AG04450 (cell line): ENCODE data around the gene SLC6A19. TPM values are rescaled to one million over a fixed set of nuclear protein-coding genes. Genes with fewer than 3 reads are reported as not detected.

Experiments used
- CTCF ChIA-PET: fragments of 300-600, 350-600 bp; formaldehyde crosslinking; extraction: SDS; loops from one replicate; lab custom pipeline; 2022; ENCODE audit warnings: antibody characterized with exemption, inconsistent platforms; lab: Charles Lee
- POLR2A ChIA-PET: fragments of 350-600 bp; formaldehyde crosslinking; extraction: SDS; loops from one replicate; lab custom pipeline; 2021; ENCODE audit warnings: antibody characterized with exemption, inconsistent platforms; lab: Yijun Ruan, JAX
- DNase-seq: peaks from one replicate; pipeline ENCODE4 v3.0.0-alpha.2; 2011; ENCODE audit warnings: low read depth, low spot score
- H3K27ac ChIP-seq: one replicate; pipeline ENCODE4 v1.5.1; 2012; ENCODE audit warnings: low read depth, low read length, control low read depth
- H3K27me3 ChIP-seq: one replicate; pipeline ENCODE4 v1.6.0; 2012; ENCODE audit warnings: low read length; ENCODE audit not compliant: control insufficient read depth, insufficient read depth
- H3K4me3 ChIP-seq: 2 replicates; pipeline ENCODE4 v1.5.1; 2011; ENCODE audit warnings: mild to moderate bottlenecking, low read depth, low read length, control low read depth
- H3K9me3 ChIP-seq: 2 replicates; pipeline ENCODE4 v1.5.1; 2012; ENCODE audit warnings: low read length; ENCODE audit not compliant: control insufficient read depth, insufficient read depth
- CTCF ChIP-seq: IDR thresholded peaks from 2 replicates; pipeline ENCODE4 v1.5.1; 2011; ENCODE audit warnings: low read depth, low read length, control low read depth, inconsistent platforms
- polyA plus RNA-seq: library from polyadenylated mRNA; depleted of rRNA; stranded (reverse); fragments of >200 nt; gene quantifications from 2 replicates; pipeline ENCODE4 v1.2.3, GENCODE V29; 2011

SLC6A19 gene
- polyA plus RNA-seq, 1 experiment: not detected

- DNase-seq: no peak
- Histone ChIP-seq H3K4me3 (no peak overlapping the region), H3K27ac (no peak overlapping the region), H3K27me3 (no peaks in the 10 kb centered on the region), H3K9me3 (peaks cover 46% of the 10 kb centered on the region)
- no peak for TF ChIP-seq CTCF
- CTCF ChIA-PET: no interaction called here
- POLR2A ChIA-PET: no interaction called here
Observed at GRCh38 chr5:1252681-1253080, 51.3 kb downstream of the SLC6A19 start.

GRCh38 chr5:1253456-1254105 lies 52.2 kb downstream of the SLC6A19 start:
- CTCF ChIA-PET: no interaction called here
- no peak for DNase-seq

GRCh38 chr5:1254196-1254595 lies 52.8 kb downstream of the SLC6A19 start:
- H3K9me3 ChIP-seq: peaks cover 61% of the 10 kb centered on the region
- DNase-seq: no peak
- H3K4me3 ChIP-seq: no peak overlapping the region
- ChIA-PET CTCF (no interaction called here), POLR2A (no interaction called here)
- H3K27ac ChIP-seq: no peak overlapping the region
- no peaks in the 10 kb centered on the region for H3K27me3 ChIP-seq
- no peak for TF ChIP-seq CTCF

More at GRCh38 chr5:1253456-1254105, 52.2 kb downstream of the SLC6A19 start:
- TF ChIP-seq CTCF: no peak
- Histone ChIP-seq H3K27ac (no peak overlapping the region), H3K4me3 (no peak overlapping the region), H3K9me3 (peaks cover 55% of the 10 kb centered on the region), H3K27me3 (no peaks in the 10 kb centered on the region)
- POLR2A ChIA-PET: no interaction called here

GRCh38 chr5:1255081-1255561 lies 53.7 kb downstream of the SLC6A19 start:
- Histone ChIP-seq H3K9me3 (peaks cover 70% of the 10 kb centered on the region), H3K27me3 (no peaks in the 10 kb centered on the region), H3K4me3 (no peak overlapping the region), H3K27ac (no peak overlapping the region)
- no peak for TF ChIP-seq CTCF
- POLR2A ChIA-PET: no interaction called here
- DNase-seq: no peak
- CTCF ChIA-PET: no interaction called here

- peaks cover 85% of the 10 kb centered on the region for H3K9me3 ChIP-seq
- POLR2A ChIA-PET: no interaction called here
- no peak overlapping the region for H3K4me3 ChIP-seq
- no peak for TF ChIP-seq CTCF
- H3K27ac ChIP-seq: no peak overlapping the region
- CTCF ChIA-PET: no interaction called here
- H3K27me3 ChIP-seq: no peaks in the 10 kb centered on the region
- DNase-seq: no peak
Observed at GRCh38 chr5:1256776-1257175, 55.4 kb downstream of the SLC6A19 start.
